Transverse colon (tissue), 4 donors: ENCODE results near the gene HOXC12.

ENCODE experiments used
- CTCF ChIP-seq, 5 experiments: fragments of 200-600 bp in 3 of 5; fragments of 450-650 bp in 2 of 5; sonication (generic) in 3 of 5; IDR thresholded peaks; 1 replicate in 2 of 5; 2 replicates in 3 of 5; pipeline ENCODE4 v1.5.1; 2016 to 2017; ENCODE audit warnings: antibody characterized with exemption in 5 of 5, inconsistent platforms in 3 of 5, mild to moderate bottlenecking in 2 of 5, moderate library complexity in 1 of 5
- POLR2AphosphoS5 ChIP-seq, 3 donors: sonication (generic); formaldehyde crosslinking; IDR thresholded peaks; one replicate each; pipeline ENCODE4 v1.6.1; 2016; ENCODE audit warnings: antibody characterized with exemption in 3 of 3

DNA sequence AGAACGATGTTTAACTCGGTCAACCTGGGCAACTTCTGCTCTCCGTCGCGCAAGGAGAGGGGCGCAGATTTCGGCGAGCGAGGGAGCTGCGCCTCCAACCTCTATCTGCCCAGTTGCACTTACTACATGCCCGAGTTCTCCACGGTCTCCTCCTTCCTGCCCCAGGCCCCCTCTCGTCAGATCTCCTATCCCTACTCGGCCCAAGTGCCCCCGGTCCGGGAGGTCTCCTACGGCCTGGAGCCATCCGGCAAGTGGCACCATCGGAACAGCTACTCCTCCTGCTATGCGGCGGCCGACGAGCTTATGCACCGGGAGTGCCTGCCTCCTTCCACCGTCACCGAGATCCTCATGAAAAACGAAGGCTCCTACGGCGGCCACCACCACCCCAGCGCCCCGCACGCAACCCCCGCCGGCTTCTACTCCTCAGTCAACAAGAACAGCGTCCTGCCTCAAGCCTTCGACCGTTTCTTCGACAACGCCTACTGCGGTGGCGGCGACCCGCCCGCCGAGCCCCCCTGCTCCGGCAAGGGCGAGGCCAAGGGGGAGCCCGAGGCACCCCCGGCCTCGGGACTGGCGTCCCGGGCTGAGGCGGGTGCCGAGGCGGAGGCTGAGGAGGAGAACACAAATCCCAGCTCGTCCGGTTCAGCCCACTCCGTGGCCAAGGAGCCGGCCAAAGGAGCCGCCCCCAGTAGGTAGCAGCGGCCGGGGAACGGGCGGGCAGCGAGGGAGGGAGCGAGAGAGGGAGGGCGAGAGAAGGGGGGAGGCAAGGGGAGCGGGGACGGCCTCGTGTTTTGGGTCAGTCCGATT, 18.7 kb downstream of the HOXC12 start:
- TF ChIP-seq CTCF (IDR thresholded peaks at IDR 0.05) (no peak), POLR2AphosphoS5 (IDR thresholded peaks at IDR 0.05) (no peak)
